GM21576 (cell line): ENCODE data around the gene MTFR2.

Source experiments
- ATAC-seq: cut with Tn5 transposase; IDR thresholded peaks from one replicate; pipeline ENCODE4 v1.9.1; 2021; ENCODE audit warnings: mild to moderate bottlenecking, moderate library complexity; ENCODE audit not compliant: unreplicated experiment

The MTFR2 gene

DNA sequence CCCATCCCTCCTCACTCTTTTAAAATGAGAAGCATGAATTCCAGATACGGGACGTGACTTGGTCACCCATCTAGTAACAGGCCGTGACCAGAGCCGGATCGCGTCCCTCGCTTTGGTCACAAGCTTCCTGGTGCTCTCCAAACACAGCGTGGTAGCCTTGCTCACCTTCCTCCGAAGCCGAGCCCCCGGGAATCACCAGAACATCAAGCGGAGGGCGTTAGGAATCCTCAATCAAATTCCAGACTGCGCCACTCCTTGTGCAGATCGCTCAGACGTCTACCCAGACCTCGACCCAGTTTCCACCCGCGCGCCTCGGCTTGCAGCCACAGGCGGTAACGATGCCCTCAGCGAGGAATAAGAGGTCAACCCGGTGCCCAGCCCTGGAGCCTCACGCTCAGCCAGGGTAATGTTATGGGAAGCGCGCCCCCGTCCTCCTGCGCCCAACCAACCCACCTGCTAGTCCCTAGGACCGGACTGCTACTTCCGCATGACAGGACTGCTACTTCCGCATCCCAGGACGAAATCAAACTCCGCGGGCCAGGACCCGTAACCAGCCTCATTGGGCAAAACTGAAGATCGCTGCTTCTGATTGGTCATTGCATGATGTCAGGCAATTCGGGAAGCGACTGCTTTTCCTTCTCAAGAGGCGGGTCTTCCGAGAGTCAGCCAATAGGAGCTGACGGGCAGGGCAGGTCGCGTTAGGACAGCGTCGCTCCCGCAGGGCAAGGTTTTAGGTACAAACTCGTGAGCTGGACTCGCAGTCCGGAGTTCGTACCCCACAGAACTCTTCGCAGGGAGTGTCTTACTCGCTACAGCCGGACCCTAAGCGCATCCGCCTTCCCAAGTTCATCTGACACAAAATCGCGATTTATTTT lies at the start of gene MTFR2:
TSS of gene MTFR2 (minus strand) at position 501 of the 875 bp plus-strand sequence. CDS start 1,212 bp downstream, outside the sequence.
- ATAC-seq = peak; percentile 97

DNA sequence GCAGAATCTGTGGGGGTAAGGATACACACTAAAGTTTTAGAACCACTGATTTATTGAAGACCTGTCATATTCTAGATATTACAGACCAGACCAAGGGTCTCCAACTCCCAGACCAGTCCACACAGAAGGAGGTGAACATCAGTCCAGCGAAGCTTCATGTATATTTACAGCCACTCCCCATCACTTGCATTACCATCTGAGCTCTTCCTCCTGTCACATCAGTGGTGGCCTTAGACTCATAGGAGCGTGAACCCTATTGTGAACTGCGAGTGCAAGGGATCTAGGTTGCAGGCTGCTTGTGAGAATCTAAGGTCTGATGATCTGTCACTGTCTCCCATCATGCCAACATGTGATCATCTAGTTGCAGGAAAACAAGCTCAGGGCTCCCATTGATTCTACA lies 44.5 kb upstream of the MTFR2 start:
- ATAC-seq = no peak

DNA sequence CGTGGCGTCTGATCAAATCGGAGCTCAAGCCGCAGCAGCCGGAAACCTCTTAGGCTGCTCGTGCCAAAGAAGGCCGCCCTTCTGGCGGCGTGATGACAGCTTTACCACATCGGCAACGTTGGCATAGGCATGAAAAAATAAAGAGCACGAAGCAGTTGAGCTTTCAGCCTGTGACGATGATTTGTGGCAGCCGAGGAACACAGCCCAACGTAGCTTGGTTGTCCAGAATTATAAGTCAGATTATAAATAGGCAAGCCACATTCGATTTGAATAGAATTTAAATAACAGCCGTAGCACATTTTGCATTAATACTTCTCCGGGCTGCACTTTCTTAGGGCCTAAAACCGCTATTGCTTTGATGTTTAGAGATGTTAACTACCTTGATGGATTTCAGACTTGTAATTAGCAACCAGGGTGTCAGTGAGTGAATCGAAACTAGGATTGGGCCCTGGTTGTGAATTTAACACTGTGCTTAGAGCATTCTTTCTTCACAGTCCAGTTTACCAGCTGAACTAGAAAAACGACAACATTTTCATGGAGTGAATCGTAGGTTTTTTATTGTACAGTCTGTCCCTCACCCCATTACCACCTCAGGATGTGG lies 40.4 kb upstream of the MTFR2 start:
- peak; percentile 23 for ATAC-seq

DNA sequence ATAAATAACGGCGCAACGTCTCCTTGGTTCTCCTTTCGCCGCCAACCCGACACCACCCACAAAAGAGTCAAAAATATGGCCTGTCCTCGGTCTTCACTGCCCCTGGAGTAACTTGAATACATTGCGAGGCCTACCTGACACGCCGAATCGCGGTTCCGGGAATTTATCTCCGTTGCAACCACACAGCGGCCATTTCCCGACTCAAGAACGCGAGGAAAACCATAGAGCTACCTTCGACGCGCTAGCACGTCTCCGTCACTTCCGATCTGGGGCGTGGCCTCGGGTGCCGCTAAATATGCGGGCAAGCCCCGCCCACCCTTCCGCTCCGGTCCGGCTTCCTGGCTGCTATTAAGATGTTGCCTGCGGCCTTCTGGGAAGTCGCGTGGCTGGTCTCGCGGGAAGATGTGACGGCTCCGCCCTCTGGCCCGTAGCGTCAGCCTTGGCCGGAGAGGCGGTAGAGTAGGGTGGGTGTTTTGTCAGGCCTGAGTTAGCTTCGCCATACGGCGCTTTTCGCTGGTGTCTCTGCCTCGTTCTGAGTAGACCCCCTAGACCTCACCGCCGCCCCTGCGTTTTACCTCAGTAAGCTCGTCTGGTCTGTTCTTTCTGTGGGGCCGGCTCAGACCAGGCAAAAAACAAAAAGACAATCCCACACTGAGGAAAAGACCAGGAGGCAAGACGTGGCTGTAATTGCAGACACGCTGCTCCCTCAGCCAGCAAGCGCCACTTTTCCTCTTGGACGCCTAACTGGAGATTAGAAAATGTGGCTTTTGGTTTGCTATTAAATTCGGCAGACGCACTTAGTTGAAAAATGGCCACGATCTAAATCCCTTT lies 39.7 kb upstream of the MTFR2 start, which contains the start of gene BCLAF1:
TSS of gene BCLAF1 (minus strand) at position 268 of the 831 bp plus-strand sequence. CDS start 9,980 bp downstream, outside the sequence.
- ATAC-seq = peak; percentile 93

DNA sequence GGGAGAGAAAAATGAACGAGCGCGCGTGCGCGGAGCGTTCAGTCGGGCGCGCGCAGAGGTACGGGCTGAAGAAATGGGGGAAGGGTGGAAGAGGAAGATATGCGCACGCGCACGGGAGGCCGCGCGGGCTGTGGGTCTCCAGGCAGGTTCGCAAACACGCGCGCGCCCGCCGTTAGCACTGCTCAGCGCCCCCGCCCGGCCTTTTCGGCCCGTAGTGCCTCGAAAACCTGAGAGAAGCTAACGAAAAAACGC lies 39.1 kb upstream of the MTFR2 start:
- ATAC-seq = peak; percentile 35

DNA sequence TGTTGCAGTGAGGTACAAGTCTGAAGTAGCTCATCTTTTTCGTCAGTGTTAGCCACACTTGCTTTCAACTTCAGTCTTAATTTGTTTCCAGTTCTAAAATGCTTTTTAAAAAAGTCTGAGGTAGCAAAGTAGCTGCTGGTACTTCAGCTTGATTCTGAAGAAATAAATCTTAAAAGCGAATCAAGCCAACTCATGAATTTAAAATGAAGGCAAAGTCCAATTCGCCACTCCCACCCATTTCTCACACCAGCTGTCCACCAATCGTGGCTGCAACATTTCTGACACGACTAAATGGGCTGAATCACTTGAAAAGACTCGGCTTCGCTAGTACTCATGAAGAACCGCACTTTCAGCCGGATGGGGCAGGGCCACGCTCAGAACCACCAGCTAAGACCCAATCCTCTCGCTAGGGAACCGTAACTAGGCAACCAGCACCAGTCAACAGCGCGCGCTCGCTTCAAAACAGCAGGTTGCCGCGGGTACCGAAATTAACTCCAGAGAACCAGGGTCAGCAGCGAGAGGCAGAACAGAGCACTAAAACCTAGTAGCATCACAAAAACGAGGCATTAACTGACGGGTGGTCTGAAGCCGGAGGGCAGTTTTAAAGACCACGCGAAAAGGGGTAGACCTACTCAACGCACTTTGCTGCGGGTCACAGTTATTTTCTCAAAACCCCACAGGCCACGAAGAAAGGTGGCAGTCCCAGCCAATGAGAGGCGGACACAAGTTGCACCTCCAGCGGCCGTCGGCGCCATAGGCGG lies 38.6 kb upstream of the MTFR2 start:
- peak; percentile 30 for ATAC-seq

DNA sequence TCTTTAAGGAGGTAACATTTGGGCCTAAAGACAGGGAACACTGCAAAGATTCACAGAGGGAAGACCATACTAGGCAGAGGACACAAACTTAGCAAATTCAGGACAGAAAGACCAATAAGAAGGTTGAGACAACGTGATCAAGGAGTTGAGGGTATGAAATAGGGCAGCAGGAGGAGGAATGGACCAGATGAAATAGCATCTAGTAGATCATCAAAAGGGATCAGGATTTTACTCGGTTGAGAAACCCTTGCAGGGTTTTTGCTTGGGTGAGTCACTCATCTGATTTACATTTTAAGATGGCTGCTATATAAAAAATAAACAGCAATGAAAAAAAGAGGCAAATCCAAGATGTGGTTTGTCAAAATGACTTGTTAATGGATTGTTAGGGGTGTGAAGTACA lies 34.8 kb upstream of the MTFR2 start:
- ATAC-seq = no peak

DNA sequence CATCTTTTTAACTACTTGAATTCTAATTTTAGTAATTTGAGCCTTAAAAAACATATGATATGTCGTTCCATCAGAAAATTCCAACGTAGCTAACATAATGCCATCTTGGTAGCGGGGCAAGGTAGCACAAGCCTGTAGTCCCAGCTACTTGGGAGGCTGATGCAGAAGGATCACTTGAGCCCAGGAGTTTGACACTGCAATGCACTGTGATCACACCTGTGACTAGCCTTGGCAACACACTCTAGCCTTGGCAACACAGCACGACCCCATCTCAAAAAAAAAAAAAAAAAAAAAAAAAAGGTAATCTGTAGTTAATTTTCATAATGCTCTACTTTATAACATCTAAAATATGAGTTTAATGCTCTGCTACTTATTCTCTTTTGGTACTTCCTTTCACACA lies 32.8 kb upstream of the MTFR2 start:
- ATAC-seq = no peak

DNA sequence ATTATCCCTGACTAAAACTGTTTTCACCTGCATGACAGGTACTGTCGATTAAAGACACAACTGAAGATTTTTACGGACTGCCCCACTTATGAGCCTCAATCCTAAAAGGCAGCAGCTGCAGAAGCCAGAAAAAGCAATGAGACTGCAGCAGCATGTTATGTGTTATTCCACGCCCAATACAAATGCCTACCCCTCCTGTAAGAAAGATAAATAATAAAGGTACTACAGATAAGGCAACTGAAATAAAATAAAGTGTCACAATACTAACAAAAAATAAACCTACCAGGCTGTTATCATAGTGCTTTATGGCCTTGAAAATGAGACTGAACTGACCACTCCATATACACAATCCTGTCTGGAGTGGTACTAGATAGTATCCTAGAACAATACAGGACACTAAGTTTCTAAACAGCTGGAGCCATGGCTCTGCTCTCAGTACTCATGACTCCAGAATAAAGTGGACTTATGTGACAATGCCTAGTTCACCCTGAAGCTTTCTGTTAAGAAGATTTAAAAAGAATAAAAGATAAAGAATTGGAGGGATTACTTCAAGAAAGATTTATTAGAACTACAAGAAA lies 30.0 kb upstream of the MTFR2 start:
- ATAC-seq = no peak

DNA sequence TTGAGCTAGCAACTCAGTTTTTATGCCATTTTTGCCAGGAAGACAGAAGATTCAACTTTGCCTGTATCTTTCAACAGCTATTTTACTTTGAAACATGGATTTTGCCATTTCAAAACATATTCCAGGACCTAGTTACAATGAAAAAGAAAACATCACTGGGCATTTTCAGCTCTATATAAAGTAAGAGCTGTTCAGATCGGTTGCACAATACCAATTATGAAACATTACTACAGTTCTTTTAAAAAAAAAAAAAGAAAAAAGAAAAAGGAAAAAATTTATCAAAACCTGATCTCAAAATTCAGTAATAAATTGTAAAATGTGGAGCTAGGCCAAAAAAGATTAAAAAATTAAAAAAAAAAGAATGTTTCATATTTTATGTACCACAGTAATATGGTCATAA lies 24.0 kb upstream of the MTFR2 start:
- no peak for ATAC-seq

DNA sequence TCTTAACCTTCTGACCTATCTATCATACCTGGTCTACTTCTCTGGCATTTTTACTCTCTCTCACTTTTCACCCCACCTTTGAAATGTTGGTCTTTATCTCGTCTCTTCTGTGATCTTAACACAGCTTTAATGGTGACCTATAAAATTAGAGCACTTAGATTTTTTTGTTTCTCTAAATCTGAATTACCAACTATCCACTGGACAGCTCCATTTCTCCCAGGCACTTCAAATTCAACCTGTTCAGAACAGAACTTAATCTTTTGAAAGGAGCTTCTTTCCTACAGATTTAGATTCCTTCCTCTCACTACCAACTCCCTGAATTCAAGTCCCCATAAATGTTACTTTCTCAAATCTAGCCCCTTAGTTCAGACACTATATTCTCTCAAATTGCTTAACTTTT lies 15.0 kb upstream of the MTFR2 start:
- ATAC-seq = no peak

DNA sequence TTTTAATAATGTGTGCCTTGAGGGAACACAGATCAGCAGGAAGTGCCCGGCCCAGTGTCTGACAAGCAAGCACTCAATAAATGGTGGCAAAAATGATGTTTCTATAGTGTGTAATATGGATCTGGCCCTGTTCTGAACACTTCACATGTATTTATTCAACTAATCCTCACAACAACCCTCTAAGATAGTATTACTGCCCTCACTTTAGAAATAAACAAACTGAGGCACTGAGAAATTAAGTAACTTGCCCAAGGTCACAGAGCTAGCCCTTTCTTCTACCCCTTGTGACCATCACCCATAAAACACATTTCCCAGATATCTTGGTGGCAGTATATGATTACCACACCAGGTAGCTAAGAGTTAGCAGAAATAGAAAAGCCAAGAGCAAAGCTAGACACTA lies 12.8 kb upstream of the MTFR2 start:
- no peak for ATAC-seq

DNA sequence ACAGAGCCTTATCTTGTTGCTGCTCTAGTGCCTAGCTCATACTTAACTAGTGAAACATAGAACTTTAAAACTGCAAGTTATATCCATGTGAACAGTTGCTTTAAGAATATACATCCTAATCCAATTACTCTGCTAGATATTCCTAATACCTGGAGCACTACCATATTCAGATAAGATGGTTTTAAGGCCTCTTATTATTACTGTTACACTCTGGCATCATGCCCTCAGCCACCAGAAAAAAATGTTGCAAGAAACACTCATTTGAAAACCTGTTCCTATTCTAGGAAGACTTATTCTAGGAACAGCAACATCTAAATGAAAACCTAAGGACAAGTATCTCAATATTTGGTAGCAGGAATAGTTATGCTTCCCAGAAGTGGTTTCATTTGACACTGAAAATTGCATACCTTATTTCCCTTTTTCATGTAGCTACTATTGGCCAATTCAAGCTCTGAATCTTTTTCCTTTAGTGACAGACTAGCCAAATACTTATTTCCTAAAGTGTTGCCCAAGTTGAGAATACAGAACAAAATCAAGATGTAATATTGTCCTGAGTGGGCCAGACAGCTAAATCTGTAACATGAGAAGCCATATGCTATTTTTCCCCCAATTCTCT lies 4.8 kb upstream of the MTFR2 start:
- ATAC-seq = no peak

DNA sequence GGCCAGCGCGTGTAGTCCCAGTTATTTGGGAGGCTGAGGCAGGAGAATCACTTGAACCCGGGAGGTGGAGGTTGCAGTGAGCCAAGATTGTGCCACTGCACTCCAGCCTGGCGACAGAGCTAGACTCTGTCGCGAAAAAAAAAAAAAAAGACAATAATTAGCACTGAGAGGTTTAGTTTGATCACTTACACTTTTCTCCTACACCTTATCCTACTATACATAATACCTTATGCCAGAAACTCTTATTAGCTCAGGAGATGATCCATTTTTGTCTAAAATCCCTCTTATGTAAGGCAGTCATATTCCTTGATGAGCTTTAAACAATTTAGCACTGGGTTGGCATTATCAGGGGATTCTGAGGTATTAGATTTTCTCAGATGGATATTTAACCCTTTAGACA lies 3.6 kb upstream of the MTFR2 start:
- no peak for ATAC-seq

DNA sequence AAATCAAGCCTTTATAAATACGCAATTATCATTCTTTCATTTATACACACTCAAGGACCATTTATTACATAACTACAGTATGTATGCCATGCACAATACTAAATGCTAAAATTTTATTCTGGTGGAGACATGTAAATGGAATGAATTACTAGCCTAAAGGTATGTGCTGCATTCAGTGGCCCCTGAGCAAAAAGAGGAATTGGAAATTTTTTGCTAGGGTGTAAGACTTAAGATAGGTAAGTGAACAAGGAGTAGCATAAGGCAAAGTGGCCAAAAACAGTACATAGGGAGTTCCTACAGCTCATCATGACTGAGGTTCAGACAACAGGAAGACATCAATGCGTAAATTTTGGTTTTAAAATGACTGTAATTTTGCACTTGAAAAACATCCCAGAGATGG lies 2.3 kb upstream of the MTFR2 start:
- no peak for ATAC-seq

DNA sequence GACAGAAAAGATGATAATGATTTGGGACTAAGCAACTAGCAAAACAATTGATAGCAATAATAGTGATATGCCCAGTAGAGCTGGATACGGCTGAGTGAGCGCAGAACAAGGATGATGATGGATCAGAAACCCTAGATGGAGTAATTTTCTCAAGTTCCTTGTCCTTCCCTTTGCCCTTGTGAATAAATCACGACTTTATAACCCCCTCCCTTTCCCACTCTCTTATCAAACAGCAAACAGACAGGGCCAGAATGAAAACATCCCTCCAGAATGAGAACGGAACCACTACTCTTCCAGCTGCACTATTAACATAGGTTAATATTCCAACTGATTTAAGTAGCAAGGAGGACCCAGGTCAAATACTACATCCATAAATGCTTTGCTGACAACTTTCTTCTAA lies 1.3 kb upstream of the MTFR2 start:
- ATAC-seq = no peak

DNA sequence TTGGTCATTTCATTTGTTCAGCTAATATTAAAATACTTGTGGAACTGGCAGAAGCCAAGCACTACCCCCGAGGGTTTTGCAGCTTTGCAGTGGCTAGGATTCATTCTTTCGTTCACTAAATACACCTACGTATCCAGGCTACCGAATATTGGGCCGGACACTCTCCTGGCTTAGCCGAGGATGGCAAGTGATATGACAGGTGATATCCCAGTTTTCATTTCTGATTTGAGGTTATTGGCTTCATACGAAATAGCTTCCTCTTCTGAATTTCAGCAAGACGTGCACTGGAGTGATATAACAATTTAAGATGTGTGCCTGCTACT lies 536 bp upstream of the MTFR2 start:
- ATAC-seq = peak; percentile 5

DNA sequence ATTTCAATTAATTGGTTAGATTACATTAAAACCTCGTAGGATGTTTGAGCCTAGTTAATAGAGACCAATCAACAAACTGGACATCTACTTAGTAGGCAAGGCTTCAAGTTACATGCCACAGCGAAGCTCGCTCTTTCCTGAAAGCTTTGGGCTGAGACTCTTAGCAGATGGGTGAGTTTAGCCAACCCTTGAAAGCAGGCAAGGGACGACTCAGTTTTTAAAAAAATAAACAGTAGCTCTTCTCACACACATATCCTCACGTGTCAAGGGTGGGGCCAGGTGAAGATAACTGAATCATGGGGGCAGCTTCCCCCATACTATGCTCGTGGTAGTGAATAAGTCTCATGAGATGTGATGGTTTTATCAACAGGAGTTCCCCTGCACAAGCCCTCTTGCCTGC lies 775 bp downstream of the MTFR2 start:
- no peak for ATAC-seq

DNA sequence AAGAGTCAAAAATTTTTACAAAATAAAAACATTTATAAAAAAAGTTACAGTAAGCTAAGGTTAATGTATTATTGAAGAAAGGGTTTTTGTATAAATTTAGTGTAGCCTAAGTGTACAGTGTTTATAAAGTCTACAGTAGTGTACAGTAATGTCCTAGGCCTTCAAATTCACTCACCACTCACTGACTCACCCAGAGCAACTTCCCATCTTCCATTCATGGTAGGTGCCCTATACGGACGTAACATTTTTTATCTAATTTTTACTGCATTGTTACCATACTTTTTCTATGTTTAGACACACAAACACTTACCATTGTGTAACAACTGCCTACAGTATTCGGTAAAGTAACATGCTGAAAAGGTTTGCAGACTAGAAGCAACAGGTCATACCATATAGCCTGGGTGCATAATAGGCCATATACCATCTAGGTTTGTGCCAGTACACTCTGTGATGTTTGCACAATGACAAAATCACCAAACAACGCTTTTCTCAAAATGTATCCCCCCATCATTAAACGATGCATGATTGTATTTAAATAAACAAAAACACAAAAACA lies 6.0 kb downstream of the MTFR2 start:
- ATAC-seq = no peak
